GM23338 (cell line): ENCODE data around the gene CLDN6. TPM values are rescaled to one million over a fixed set of nuclear protein-coding genes. Genes with fewer than 3 reads are reported as not detected.

ENCODE experiments used
- ATAC-seq: fragments of 200-7000 bp; cut with Tn5 transposase; 3 replicates; pipeline ENCODE4 v1.9.1; 2020
- DNase-seq: peaks from one replicate; pipeline ENCODE4 v3.0.0-alpha.2; 2015; ENCODE audit warnings: low spot score
- H2AFZ ChIP-seq: fragments of 200-600 bp; sonication (generic); 2 replicates; pipeline ENCODE4 v1.8.0; 2016; ENCODE audit warnings: antibody characterized with exemption, mild to moderate bottlenecking, moderate library complexity
- H3F3A ChIP-seq: fragments of 200-600 bp; sonication (generic); replicated peaks from 2 replicates; pipeline ENCODE4 v1.8.0; 2017; ENCODE audit warnings: antibody characterized with exemption, mixed run types, low read depth
- H3K27ac ChIP-seq: fragments of 200-600 bp; sonication (generic); 2 replicates; pipeline ENCODE4 v1.6.1; 2016; ENCODE audit warnings: low read depth
- H3K27me3 ChIP-seq: fragments of 200-600 bp; sonication (generic); 2 replicates; pipeline ENCODE4 v1.8.0; 2016; ENCODE audit warnings: mild to moderate bottlenecking, mixed run types, moderate library complexity; ENCODE audit not compliant: insufficient read depth
- H3K36me3 ChIP-seq: fragments of 200-600 bp; sonication (generic); 2 replicates; pipeline ENCODE4 v1.8.0; 2016; ENCODE audit warnings: mild to moderate bottlenecking; ENCODE audit not compliant: insufficient read depth
- H3K4me1 ChIP-seq: fragments of 200-600 bp; sonication (generic); 2 replicates; pipeline ENCODE4 v1.8.0; 2016; ENCODE audit warnings: mild to moderate bottlenecking, moderate library complexity; ENCODE audit not compliant: insufficient read depth
- H3K4me2 ChIP-seq: fragments of 200-600 bp; sonication (generic); 2 replicates; pipeline ENCODE4 v1.7.1; 2017; ENCODE audit warnings: mixed run types
- H3K4me3 ChIP-seq: fragments of 200-600 bp; sonication (generic); 2 replicates; pipeline ENCODE4 v1.6.1; 2016; ENCODE audit warnings: mixed run types
- H3K79me2 ChIP-seq: fragments of 200-600 bp; sonication (generic); replicated peaks from 2 replicates; pipeline ENCODE4 v1.8.0; 2017; ENCODE audit warnings: mild to moderate bottlenecking; ENCODE audit not compliant: insufficient read depth
- H3K9me2 ChIP-seq: fragments of 200-600 bp; sonication (generic); 2 replicates; pipeline ENCODE4 v1.8.0; 2017; ENCODE audit not compliant: insufficient read depth
- H4K20me1 ChIP-seq: fragments of 200-600 bp; sonication (generic); replicated peaks from 2 replicates; pipeline ENCODE4 v1.8.0; 2017; ENCODE audit warnings: mild to moderate bottlenecking; ENCODE audit not compliant: insufficient read depth
- H3K27ac Mint-ChIP-seq: 2 replicates; pipeline ENCODE4 v1.8.0; 2020; ENCODE audit warnings: inconsistent platforms, mild to moderate bottlenecking, moderate library complexity, mixed read lengths
- H3K27me3 Mint-ChIP-seq: 3 replicates; pipeline ENCODE4 v1.8.0; 2022; ENCODE audit warnings: low read depth, mild to moderate bottlenecking, moderate library complexity, mixed read lengths, inconsistent platforms; ENCODE audit not compliant: insufficient read depth, poor library complexity
- H3K36me3 Mint-ChIP-seq: 3 replicates; pipeline ENCODE4 v1.8.0; 2021; ENCODE audit warnings: low read depth, mild to moderate bottlenecking, inconsistent platforms, moderate library complexity, mixed read lengths
- H3K4me1 Mint-ChIP-seq: 3 replicates; pipeline ENCODE4 v1.8.0; 2020; ENCODE audit warnings: mild to moderate bottlenecking, inconsistent platforms, mixed read lengths
- H3K4me3 Mint-ChIP-seq: 3 replicates; pipeline ENCODE4 v1.8.0; 2021; ENCODE audit warnings: moderate library complexity, mild to moderate bottlenecking, inconsistent platforms, mixed read lengths
- H3K9me3 Mint-ChIP-seq: 3 replicates; pipeline ENCODE4 v1.8.0; 2020; ENCODE audit warnings: moderate library complexity, mild to moderate bottlenecking, inconsistent platforms, mixed read lengths
- ETS1 ChIP-seq: IDR thresholded peaks from 2 replicates; pipeline ENCODE4 v1.6.1; 2016; ENCODE audit warnings: antibody characterized with exemption
- EZH2 ChIP-seq: fragments of 200-600 bp; sonication (generic); IDR thresholded peaks from one replicate; pipeline ENCODE4 v1.8.0; 2017; ENCODE audit warnings: antibody characterized with exemption, mild to moderate bottlenecking, low read depth; ENCODE audit not compliant: unreplicated experiment
- NANOG ChIP-seq: IDR thresholded peaks from 2 replicates; pipeline ENCODE4 v1.6.1; 2016; ENCODE audit warnings: antibody characterized with exemption, borderline replicate concordance
- POLR2AphosphoS5 ChIP-seq: IDR thresholded peaks from 2 replicates; pipeline ENCODE4 v1.6.1; 2016; ENCODE audit warnings: antibody characterized with exemption, low read depth
- ZNF114 ChIP-seq: fragments of 250-450 bp; sonication (Bioruptor Pico); IDR thresholded peaks from 2 replicates; pipeline ENCODE4 v1.5.0; 2020; ENCODE audit warnings: mild to moderate bottlenecking, moderate library complexity
- ZNF331 ChIP-seq: fragments of 250-450 bp; sonication (Bioruptor Pico); IDR thresholded peaks from 2 replicates; pipeline ENCODE4 v1.5.0; 2020; ENCODE audit warnings: low read depth, mild to moderate bottlenecking, moderate library complexity
- ZNF462 ChIP-seq: fragments of 250-450 bp; sonication (Bioruptor Pico); IDR thresholded peaks from 2 replicates; pipeline ENCODE4 v1.5.0; 2020; ENCODE audit warnings: mild to moderate bottlenecking, moderate library complexity
- polyA plus RNA-seq: library from polyadenylated mRNA; unstranded; fragments of >200 nt; fragmentation: Nextera tagmentation; extraction: Ambion mirVana; gene quantifications from 2 replicates; pipeline ENCODE4 v1.2.1, GENCODE V29; 2016
- total RNA-seq: library from RNA; depleted of rRNA; stranded (reverse); fragments of >200 nt; shearing (Covaris generic); gene quantifications from 2 replicates; pipeline ENCODE4 v1.2.3, GENCODE V29; 2014

The CLDN6 gene
- total and polyA plus RNA-seq, 2 experiments from 2014 or later = 537 to 1,028 TPM

- TF ChIP-seq ZNF462 (CRISPR knock-in tag) = no peak
These were observed 33.0 kb upstream of the CLDN6 start (continued) for GRCh38 chr16:3051009-3051408.

GRCh38 chr16:3050487-3050886 lies 32.5 kb upstream of the CLDN6 start:
- H3K36me3 ChIP-seq = no peaks in the 10 kb centered on the region
- Mint-ChIP-seq H3K27ac (no peak overlapping the region), H3K4me1 (peaks cover 14% of the 10 kb centered on the region), H3K9me3 (peaks cover 4% of the 10 kb centered on the region; the same call in 2 of the 3 replicates), H3K36me3 (peaks cover 45% of the 10 kb centered on the region), H3K4me3 (no peak overlapping the region), H3K27me3 (peaks cover 25% of the 10 kb centered on the region)
- no peaks in the 10 kb centered on the region for H3K9me2 ChIP-seq
- no peak overlapping the region for H3K4me3 ChIP-seq
- H4K20me1 ChIP-seq = peaks cover 7% of the 10 kb centered on the region
- H3K4me1 ChIP-seq = peaks cover 9% of the 10 kb centered on the region; the same call in 1 of the 2 replicates
- no peak overlapping the region for H2AFZ ChIP-seq
- DNase-seq (no peak), ATAC-seq (no peak)
- no peaks in the 10 kb centered on the region; the same call in 1 of the 2 replicates for H3K79me2 ChIP-seq
- H3K4me2 ChIP-seq = no peak overlapping the region
- H3K27ac ChIP-seq = no peak overlapping the region
- H3F3A ChIP-seq = peaks cover 11% of the 10 kb centered on the region
- H3K27me3 ChIP-seq = peaks cover 27% of the 10 kb centered on the region
- TF ChIP-seq ETS1 (no peak), ZNF462 (CRISPR knock-in tag) (no peak), ZNF114 (no peak), POLR2AphosphoS5 (no peak), NANOG (no peak), EZH2 (no peak), ZNF331 (CRISPR knock-in tag) (no peak)
